HG03039 (cell line): Measurements from ENCODE around the gene PCOLCE2.
"Not testable (repeated sequence)": the region's sequence is repeated elsewhere in the genome, so short reads cannot be mapped to it uniquely, and the experiment has no call there.

Experiments used
- ATAC-seq: cut with Tn5 transposase; IDR thresholded peaks from one replicate; pipeline ENCODE4 v1.9.1; 2021; ENCODE audit warnings: mild to moderate bottlenecking, moderate library complexity; ENCODE audit not compliant: unreplicated experiment

PCOLCE2 gene

DNA sequence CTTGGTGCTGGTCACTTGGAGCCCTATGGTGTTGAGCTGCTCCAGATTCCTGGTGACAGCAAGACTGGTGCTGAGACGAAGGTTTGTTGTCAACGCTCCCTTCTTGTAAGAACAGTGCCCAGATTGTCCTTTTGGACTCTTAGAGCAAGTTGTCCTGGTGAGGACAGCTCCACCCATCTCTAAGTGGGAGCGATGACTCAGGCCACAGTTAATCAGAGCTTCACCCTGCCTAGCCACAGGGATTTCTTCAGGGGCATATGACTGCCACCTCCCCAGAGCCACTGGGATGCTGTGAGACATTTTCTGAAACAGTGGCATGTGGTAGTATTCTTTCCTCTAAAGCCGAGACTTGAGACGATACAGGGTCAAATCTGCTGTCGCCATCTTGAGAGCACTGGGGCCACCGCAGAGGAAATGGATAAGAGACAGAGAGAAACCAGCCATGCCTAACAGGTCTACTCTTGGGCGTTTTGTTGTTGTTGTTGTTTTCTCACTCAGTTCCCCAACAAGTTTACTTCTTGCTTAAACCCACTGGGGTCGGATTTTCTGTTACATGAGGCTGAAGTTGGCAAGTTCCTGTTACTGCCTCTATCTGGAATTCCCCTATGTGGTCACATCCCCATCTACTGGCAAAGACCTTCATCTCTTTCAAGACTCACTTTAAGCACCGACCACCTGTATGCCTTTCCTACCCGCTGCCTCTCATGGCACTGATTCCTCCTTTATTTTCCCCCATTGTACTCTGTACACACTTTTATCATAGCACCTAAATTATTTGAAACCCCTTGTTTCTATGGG lies 16.0 kb upstream of the PCOLCE2 start:
- ATAC-seq, result no peak

DNA sequence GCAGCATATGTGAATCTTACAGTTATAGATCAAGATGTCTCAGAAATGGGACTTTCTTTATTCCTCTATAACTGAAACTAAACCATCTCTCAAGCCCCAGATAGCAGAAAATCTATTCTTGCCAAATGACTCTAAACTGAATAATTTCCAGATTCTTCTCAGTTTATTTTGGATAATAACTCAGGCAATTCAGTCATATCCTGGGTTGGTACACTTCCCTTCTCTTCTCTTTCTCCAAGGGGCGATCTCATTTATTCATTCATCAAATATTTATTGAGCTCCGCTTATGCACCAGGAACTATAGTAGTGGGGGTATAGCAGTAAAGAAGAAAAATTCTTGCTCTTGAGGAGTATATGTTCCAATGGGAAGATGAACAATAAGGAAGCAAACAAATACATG lies 13.5 kb upstream of the PCOLCE2 start:
- no peak for ATAC-seq

DNA sequence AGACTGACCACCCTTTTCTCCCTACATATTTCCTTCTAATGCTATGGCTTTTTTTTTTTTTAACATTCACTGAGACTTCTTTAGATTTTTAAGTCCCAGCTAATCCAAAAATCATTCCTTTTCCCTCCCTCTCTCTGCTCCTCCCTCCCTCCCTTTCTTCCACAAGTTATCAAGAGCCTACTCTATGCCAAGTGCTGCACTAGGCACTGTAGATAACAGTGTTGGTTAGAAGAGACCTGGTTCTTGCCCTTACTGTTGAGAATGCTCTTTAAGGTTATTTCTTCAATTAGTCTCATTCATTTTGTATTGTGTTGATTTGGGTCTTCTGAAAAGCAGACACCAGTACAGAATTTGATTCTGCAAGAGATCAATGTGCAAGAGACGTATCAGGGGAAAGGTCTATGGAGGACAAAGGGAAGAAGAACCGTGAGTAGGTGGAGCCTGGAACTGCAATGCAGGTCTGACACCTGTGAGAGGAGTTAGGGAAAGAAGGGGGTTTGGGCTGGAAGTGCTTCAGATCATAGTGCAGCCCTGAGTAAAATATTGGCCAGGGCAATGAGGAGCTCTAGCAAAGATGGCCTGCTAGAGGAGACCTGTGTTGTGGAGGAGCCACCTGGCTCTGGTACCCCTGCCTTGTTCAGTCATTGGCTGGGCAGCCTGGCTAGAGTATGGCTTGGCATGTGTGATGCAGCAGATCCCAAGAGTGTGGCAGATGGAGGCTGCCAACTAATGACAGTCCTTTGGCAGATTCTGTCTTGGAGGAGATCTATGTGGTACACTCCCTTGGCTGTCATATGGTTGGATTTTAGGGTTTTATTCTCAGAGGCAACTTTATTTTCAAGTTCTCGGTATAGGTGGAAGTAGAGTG lies 9.7 kb upstream of the PCOLCE2 start:
- no peak for ATAC-seq

DNA sequence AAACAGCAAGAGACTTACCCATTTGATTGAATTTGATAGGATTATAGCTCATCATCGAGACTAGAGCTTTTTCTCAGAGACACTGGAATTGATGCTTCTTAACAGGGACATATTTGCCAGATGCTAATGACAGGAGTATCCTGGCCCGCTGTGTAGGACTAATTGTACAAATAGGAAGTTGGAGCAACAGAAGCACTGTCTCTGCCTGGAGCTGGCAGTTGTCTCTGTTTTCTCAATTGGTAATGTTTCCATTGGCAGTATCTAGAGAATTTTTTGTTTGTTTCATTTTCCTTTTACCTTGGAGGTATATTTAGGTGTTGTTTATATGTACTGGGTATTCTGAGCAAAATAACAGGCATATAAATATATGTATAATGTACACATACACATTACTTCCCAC lies 8.9 kb upstream of the PCOLCE2 start:
- ATAC-seq, result no peak

DNA sequence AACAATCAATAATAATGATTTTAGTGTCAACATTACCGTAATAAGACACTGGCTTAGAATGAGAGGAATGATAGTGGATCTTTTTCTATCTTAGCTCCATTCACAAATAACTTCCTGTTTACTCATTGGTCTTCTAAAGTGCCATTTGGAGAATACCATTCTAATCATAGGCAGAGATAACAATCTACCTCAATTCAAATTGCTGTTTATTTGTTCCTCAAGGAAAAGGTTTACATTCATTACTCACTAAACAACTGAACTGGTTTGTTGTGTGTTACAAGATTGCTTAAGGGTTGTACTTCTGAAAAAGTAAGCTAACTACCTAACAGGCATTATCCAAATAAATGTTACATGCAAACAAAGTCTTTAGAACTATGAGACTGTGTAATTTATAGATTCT lies 8.1 kb upstream of the PCOLCE2 start:
- ATAC-seq, result no peak

DNA sequence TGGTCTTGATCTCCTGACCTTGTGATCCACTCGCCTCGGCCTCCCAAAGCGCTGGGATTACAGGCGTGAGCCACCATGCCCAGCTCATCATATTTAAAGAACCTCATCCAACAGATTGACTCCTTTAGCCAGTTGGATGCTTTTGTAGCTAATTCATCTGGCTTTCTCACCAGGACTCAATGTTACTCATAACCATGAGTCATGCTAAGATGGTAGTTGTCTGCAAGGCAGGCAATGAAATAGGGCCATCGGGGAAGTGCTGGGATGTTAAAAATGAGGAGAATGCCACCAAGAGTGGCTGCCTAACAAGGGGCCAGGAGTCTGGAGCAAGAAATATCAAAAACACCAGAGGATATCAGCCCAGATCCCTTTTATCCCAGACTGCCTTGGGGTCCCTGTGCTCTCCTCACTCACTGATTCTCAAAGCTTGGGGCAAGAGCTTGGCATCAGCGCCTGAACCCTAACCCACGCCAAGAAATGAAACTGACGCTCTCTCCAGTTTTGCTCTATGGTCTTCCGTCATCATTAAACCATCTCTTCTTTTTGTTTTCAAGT lies 7.4 kb upstream of the PCOLCE2 start:
- no peak for ATAC-seq

DNA sequence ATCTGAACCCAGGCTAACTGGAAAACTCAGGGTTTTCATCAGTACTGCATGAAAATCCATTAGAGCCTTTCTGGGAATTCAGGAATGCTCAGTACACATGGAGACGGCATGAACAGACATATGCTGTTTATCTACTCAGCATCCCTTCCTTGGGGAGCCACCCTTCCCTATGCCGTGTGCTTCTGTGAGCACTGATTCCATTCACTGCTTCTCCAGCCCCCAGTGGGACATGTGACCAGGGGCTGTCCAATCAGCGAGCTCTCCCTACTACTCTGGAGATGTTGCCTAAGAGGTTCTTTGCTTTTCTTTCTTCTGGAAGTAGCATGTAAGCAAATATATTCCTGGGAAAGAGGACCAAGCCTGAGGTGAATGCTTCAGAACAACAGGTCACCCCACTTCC lies 5.6 kb upstream of the PCOLCE2 start:
- no peak for ATAC-seq

DNA sequence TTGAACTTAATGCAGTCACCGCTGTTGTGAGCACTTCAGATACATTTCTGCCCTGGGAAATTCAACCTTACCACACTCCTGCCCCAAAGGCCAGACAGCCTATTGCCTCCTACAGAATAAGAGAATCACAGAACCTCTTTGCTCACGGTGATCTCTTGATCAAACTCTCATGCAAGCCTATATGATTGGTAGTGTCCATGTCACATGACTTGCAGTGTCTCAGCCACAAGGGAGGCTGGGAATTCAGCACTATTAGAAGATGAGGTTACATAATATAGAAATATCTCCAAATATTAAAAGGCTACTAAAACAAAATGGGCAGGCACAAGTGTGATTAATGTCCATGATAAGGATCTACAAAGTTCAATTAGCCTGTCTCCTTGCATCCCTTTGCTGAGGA lies 3.8 kb upstream of the PCOLCE2 start:
- ATAC-seq, result no peak

DNA sequence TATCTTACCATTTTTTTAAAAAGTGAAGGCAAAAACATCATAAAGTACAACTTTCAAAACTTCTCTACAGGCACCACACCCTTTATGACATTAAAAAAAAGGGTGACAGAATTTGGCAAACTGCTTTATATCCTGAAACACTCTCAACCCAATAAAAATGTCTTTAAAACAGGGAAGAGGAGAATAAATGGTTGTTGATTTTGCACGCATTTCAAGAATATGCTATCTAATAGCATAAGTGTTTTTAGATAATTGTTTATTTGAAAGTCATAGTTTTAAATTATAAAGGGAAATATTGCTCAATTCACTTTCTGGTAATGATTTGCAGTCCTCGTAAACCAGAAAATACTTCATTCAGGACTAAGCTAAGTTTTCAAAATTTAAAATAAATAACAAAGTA lies 1.7 kb upstream of the PCOLCE2 start:
- no peak for ATAC-seq

DNA sequence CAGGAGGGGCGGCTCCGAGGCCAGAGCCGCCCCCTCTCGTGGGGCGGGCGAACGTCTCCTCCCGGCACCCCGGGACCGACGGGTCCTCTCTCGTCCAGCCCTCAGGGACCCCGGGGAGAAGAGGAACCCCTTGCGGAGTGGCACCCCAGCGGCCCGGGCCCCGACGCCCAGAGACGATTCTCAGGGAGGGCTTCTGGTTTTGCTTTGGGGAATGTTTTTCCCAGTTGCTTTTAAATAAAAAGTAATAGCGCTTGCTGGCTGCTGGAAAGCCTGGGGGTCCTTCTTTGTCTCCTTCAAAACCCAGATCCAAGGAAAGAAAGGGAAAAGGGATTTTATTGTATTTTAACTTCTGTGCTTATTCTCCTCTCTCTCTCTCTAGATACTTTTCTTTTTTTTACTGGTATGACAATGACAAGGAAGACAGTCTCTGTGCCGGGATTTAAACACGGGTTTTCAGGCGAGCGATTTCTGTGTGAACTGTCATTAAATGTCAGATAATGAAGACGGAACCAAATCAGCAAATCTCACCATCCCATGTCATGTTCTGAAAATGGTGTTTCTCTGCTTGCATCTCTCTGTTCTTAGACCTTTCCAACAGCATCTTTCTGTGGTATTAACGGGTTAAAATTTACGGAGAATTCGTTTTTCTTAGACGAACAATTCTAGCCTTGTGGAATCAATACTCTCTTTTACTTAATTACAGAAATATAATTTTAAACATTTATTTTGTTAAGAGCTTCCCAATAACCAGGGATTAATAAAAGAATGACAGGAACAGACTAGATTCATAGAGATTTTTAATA lies 530 bp upstream of the PCOLCE2 start:
- no peak for ATAC-seq

DNA sequence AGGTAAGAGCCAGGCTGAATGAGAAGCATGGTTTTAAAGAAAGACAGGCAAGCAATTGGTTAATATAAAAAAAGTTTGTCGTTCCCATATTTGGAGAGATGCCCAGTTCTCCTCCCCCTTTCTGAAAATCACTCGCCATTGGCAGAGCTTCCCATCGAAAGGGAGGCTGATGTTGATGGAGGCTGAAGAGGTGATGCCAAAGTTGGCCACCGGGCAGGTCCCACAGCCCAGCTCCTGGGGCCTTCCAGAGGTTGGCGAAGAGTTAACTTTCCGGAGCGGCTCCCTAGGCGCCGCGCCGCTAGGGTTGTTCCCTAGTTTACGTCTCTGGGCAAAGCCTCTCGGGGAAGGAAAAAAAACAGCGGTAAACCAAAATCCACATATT lies 793 bp downstream of the PCOLCE2 start:
- ATAC-seq, result no peak

DNA sequence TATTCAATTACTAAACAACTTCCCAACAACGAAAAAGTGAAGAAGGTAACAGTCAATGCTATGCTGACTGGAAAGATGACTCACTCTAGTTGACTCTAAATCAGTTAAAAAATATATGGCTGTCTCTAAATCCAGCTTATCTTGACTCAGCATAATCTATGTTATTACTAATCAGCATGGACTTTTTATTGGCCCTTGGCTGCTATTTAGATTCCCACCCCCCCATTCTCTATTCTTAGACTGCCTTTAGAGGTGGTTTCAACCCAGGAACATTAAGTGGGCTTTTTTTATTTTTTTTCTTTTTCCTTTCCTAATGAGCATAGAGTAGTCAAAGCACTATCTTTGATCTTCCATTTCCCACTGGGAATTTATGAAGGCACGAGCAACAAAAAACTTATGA lies 1.9 kb downstream of the PCOLCE2 start:
- no peak for ATAC-seq

DNA sequence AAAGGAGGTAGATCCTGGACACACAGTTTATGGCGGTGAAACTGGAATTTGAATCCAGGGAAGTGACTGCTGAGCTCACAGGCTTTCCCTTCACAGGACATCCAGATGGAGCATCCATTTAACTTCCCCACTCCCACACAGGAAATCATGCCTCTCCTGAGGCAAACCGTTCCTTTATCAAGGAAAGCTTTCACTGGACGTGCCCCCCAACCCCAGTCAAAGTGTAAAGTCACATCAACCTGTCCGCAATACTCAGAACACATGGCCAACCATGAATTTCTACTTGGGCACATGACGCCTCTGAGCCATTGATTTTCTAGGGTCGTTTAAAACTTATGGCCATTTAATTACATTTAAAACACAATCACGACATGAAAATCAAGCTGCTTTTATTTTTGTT lies 2.9 kb downstream of the PCOLCE2 start:
- no peak for ATAC-seq

DNA sequence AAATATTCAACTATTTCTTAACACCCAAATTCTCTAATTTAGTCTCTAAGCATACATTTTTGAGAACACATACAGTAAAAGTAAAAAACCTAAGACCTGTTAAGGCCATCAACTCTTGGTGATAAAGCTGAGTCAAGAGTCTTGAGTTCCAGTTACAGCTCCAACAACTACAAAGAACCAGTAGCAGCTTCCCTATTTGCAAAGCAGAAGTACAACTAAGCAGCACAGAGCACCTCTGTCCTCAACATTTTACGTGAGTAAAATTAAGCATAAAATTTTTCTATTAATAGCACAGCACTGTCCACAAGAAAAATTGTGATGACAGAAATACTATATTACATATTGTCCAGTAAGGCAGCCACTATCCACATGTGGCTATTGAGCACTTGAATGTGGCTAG lies 4.4 kb downstream of the PCOLCE2 start:
- no peak for ATAC-seq

DNA sequence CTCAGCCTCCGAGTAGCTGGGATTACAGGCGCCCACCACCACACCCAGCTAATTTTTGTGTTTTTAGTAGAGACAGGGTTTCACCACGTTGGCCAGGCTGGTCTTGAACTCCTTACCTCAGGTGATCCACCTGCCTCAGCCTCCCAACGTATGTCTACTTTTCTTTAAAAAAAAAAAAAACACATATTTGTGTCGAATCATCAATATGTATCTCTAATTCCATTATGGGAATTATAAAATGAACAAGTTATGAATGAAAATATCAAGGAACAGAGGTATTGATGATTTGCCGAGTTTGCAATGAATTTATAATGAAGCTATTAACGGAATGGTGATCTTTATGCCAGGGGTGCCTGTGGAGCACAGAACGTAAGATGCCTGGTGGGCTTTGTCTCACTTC lies 5.3 kb downstream of the PCOLCE2 start:
- ATAC-seq, result not testable (repeated sequence)

DNA sequence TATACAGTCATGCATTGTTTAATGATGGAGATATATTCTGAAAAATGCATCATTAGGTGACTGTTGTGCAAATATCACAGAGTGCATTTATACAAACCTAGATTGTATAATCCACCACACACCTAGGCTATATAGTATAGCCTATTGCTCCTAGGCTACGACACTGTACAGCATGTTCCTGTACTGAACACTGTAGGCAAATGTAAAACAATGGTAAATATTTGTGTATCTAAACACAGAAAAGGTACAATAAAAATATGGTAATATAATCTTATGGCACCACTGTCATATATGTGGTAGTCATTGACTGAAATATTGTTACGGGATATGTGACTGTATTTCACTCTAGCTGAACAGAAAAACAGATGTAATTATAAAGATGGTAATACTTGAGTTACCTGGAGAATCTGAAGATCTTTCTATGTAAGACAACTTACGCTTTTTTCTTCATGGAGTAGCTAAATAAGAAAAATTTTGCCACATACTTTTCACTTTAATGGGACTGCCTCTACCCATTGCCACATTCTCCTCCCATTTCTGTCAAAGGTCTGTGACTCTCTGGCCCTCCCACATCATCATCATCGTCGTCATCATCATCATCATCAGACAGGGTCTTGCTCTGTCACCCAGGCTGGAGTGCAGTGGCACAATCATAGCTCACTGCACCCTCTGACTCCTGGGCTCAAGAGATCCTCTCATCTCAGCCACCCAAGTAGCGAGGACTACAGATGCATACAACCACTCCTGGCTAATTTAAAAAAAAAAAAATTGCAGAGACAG lies 7.2 kb downstream of the PCOLCE2 start:
- ATAC-seq, result no peak

DNA sequence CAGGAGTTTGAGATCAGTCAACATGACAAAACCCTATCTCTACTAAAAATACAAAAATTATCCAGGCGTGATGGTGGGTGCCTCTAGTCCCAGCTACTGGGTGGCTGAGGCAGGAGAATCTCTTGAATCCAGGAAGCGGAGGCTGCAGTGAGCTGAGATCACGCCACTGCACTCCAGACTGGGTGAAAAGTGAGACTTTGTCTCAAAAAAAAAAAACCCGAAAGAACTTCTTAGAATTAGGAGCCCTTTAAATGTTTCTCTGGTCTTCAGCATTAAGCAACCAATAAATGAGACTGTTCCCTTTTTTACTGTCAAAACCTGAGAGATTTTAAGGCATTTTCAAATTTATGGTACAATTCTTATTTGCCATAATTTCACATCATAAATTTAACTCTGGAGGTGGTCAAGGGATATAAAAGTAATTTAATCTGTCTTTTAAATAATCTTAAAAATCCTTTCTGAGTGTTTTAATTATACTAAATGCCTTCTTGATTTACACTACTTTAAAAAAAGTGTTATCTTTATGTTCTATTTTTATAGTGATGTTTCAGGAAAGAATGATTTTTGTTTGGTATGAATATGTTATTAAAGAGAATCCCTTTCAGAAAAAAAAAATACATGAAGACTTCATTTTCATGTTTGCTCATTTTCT lies 10.1 kb downstream of the PCOLCE2 start:
- no peak for ATAC-seq

DNA sequence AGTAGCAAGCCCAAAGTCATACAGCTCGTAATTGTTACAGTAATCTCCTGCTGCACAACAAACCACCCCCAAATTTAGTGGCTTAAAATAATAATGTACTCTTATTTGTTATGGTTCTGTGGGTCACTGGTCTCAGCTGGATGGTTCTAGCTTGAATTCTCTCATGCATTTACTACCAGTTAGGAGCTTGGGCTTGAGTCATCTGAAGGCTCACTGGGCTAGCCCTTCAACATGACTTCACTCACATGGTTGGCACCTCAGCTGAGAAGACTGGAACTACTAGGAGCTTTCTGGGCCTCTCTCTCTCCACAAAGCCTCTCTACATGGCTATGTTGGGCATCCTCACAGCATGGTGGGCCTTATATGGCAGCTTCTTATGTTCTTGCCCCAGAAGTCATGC lies 12.5 kb downstream of the PCOLCE2 start:
- no peak for ATAC-seq

DNA sequence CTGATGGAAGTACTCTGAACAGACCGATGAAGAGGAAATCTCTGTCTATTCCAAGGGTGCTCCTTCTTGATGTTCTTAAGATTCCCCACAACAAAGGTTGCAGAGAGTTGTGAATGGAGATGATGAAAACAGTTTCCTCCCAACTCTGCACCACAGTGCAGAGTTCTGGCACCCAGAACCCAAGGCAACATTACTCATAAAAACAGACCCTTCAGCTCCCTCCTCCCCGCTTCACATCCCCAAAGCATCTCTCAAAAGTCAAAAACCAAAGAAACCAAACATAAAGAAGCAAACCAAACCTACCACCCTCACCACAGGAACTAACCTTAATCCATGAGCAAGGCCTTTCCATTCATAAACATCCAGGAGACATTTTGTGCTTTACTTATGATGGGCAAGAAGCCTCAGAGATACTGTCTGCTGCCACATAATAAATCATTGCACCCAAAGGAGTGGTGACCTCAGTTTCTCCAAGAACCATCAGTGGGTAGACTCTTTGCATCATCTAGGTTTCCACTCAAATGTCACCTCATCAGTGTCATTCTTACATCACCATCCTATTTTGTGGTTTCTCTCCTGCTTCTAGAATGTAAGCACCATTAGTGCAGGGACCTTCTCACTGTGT lies 13.2 kb downstream of the PCOLCE2 start:
- ATAC-seq, result no peak
